Measurements from ENCODE around the gene FGD4. TPM values are rescaled to one million over a fixed set of nuclear protein-coding genes. Genes with fewer than 3 reads are reported as not detected.

FGD4 gene
- total RNA-seq, 2 donors from 2014 or later: 24.3 to 49.3 TPM

DNA sequence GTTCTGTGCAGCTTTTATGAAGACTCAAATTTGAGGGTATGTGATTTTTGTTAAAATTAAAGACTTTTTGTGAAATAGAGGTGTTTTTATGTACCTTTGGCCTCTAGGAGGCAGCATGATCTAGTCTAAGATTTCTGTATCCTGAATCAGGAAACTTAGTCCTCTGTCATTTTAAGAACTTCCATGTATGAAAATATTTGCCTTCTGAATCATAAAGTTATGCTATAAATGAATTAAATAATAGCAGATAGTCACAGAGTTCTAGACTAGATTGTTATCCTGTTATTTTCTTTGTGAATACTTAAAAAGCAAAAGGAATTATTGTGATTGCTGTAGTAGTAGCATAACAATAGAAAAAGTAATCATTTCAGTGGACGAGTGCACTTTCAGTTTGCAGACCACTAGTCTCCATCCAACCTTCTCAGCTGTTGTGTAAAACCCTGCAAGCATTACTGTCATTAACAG, 56.3 kb downstream of the FGD4 start:
- DNase-seq (ENCODE audit: low spot score): peak; percentile 40
- peak overlapping the region in 1 of 2 donors; percentile 9 for H3K4me3 ChIP-seq
- intact Hi-C loops (cut with DNase I): loop anchor here (5.0 kb wide), 1 partner anchor 202 kb away; no protein-coding TSS in a partner anchor

DNA sequence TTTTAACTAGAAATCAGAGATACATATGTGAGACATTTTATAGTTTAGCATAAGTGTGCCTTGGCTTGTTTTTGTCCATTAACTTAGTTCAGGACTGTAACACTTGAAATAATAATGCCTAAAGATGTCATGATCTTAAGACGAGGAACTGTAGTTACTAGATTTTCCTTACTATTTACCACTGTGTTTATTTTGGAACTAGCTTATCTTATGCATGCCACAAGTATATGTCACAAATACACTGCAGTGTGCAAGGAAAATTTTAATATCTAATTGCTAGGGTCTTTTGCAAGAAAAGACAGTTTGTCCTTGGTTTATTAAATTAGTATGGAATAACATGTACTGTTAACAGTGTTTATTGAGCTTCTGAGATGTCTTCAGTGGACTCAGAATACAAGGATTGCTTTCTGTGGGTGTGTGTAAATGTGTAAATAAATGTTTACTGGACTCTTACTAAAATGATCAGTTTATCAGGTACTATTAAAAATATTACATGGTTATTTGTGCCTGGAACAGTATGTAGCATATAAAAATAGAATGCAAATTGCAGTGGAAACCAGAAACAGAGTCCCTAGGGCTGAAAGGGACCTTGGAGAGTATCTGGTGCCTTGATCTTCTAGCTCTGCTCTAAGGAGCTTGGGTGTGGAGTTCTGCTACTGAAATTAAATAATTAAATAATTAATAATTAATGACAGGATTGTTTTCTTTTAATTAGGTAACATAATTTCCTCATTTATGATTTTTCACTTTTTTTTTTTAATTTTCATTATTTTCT, 58.1 kb downstream of the FGD4 start:
- H3K27ac ChIP-seq: peak overlapping the region; percentile 16 to 48

More for the DNA sequence above, 56.3 kb downstream of the FGD4 start:
- H3K4me1 ChIP-seq (replicated peaks): peaks cover 14% of the 10 kb centered on the region
- H3K36me3 ChIP-seq: no peaks in the 10 kb centered on the region
- H3K27me3 ChIP-seq (replicated peaks; ENCODE audit: insufficient read depth): no peaks in the 10 kb centered on the region
- H3K9me3 ChIP-seq: no peaks in the 10 kb centered on the region
- TF ChIP-seq POLR2A (IDR thresholded peaks at IDR 0.05): no peak
- peak; percentile 27 for TF ChIP-seq POLR2AphosphoS5 (IDR thresholded peaks at IDR 0.05)
- TF ChIP-seq, protein P1, sequence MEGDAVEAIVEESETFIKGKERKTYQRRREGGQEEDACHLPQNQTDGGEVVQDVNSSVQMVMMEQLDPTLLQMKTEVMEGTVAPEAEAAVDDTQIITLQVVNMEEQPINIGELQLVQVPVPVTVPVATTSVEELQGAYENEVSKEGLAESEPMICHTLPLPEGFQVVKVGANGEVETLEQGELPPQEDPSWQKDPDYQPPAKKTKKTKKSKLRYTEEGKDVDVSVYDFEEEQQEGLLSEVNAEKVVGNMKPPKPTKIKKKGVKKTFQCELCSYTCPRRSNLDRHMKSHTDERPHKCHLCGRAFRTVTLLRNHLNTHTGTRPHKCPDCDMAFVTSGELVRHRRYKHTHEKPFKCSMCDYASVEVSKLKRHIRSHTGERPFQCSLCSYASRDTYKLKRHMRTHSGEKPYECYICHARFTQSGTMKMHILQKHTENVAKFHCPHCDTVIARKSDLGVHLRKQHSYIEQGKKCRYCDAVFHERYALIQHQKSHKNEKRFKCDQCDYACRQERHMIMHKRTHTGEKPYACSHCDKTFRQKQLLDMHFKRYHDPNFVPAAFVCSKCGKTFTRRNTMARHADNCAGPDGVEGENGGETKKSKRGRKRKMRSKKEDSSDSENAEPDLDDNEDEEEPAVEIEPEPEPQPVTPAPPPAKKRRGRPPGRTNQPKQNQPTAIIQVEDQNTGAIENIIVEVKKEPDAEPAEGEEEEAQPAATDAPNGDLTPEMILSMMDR (IDR thresholded peaks at IDR 0.05): peak in 3 of 4 experiments; percentile 70 to 77 (median 76)
- WGBS: 8% methylated on average over 1 of the region's 1 CpG
- peak overlapping the region; percentile 38 to 48 for H3K27ac ChIP-seq

DNA sequence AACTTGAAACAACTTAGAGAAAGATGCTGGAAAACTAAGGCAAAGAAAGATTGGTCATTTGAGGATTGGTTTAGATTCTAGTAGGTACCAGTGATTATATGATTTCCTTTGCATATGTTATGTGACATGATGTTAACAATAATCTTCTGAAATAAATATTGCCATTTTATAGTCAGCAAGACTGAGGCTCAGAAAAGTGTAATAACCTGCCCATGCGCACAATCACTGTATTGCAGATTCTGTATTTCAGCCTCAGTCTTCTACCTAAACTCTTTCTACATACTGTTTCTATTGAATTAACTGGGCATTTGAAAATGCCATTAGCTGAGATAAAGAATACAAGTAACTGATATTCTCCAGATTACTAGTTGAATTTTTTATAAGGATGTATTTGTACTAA, 61.3 kb downstream of the FGD4 start:
- Histone ChIP-seq H3K27ac (no peak overlapping the region), H3K36me3 (no peaks in the 10 kb centered on the region), H3K4me3 (no peak overlapping the region), H3K27me3 (replicated peaks; ENCODE audit: insufficient read depth) (no peaks in the 10 kb centered on the region), H3K9me3 (no peaks in the 10 kb centered on the region), H3K4me1 (replicated peaks) (peaks cover 8% of the 10 kb centered on the region)
- no peak for DNase-seq (ENCODE audit: low spot score)
- intact Hi-C loops (cut with DNase I): no loop called here
- WGBS: 92% methylated on average over 1 of the region's 1 CpG
- TF ChIP-seq POLR2A (IDR thresholded peaks at IDR 0.05): no peak
- TF ChIP-seq POLR2AphosphoS5 (IDR thresholded peaks at IDR 0.05): no peak
- TF ChIP-seq, protein P1 (IDR thresholded peaks at IDR 0.05): no peak

More for the DNA sequence above, 58.1 kb downstream of the FGD4 start:
- Histone ChIP-seq H3K4me1 (replicated peaks) (peaks cover 14% of the 10 kb centered on the region), H3K4me3 (no peak overlapping the region), H3K36me3 (no peaks in the 10 kb centered on the region), H3K27me3 (replicated peaks; ENCODE audit: insufficient read depth) (no peaks in the 10 kb centered on the region), H3K9me3 (no peaks in the 10 kb centered on the region)
- no peak for DNase-seq (ENCODE audit: low spot score)
- WGBS: 12% methylated on average over 1 of the region's 1 CpG
- TF ChIP-seq POLR2A (IDR thresholded peaks at IDR 0.05) (no peak), POLR2AphosphoS5 (IDR thresholded peaks at IDR 0.05) (peak; percentile 17)
- TF ChIP-seq, protein P1 (IDR thresholded peaks at IDR 0.05): no peak
- intact Hi-C loops (cut with DNase I): loop anchor here (5.0 kb wide), 1 partner anchor 200 kb away; no protein-coding TSS in a partner anchor

DNA sequence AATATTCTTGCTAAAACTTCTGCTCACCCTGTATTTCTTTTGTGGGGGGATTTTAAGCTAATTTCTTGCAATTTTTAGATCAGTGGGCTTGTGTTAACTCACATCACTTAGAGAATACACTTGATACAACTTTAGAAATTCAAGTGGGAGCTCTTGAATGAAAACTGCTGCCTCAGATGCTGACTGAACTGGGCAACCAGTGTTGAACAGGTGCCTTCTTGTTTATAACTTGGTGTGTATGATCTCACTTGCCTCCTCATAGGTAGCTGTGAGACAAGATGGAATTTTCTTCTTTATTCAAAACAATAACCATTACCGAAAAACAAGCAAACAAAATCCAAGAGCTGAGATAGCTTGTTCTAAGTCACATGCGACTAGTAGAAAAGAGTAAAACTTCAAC, 63.5 kb downstream of the FGD4 start:
- Histone ChIP-seq H3K27ac (no peak overlapping the region), H3K27me3 (replicated peaks; ENCODE audit: insufficient read depth) (no peaks in the 10 kb centered on the region), H3K36me3 (no peaks in the 10 kb centered on the region), H3K4me3 (no peak overlapping the region), H3K9me3 (no peaks in the 10 kb centered on the region), H3K4me1 (replicated peaks) (peaks cover 2% of the 10 kb centered on the region)
- WGBS: 100% methylated on average over 2 of the region's 2 CpGs
- DNase-seq (ENCODE audit: low spot score): no peak
- TF ChIP-seq, protein P1 (IDR thresholded peaks at IDR 0.05): no peak
- TF ChIP-seq POLR2AphosphoS5 (IDR thresholded peaks at IDR 0.05) (no peak), POLR2A (IDR thresholded peaks at IDR 0.05) (no peak)
- intact Hi-C loops (cut with DNase I): no loop called here

Data from prostate gland (tissue), 2 donors.